ENCODE data around the gene ANK2. TPM values are rescaled to one million over a fixed set of nuclear protein-coding genes. Genes with fewer than 3 reads are reported as not detected.
"Not testable (repeated sequence)": the region's sequence is repeated elsewhere in the genome, so short reads cannot be mapped to it uniquely, and the experiment has no call there.

Gene ANK2
- total RNA-seq, 1 donor from 2014 or later: 77.8 TPM

GRCh38 chr4:113060853-113061252, 11.4 kb downstream of the ANK2 start:
- H3K27ac ChIP-seq (ENCODE audit: low read depth, low read length): no peak overlapping the region
- TF ChIP-seq EZH2 (IDR thresholded peaks at IDR 0.05; ENCODE audit: insufficient read depth, low read length) (no peak), CTCF (IDR thresholded peaks at IDR 0.05; ENCODE audit: insufficient read depth, low read depth, low read length) (no peak)
- Mint-ChIP-seq H3K4me1 (ENCODE audit: low read depth, unreplicated experiment) (peaks cover 11% of the 10 kb centered on the region), H3K4me3 (ENCODE audit: unreplicated experiment) (no peak overlapping the region), H3K9me3 (ENCODE audit: unreplicated experiment) (no peaks in the 10 kb centered on the region), H3K27me3 (ENCODE audit: low read depth, unreplicated experiment) (no peaks in the 10 kb centered on the region), H3K27ac (ENCODE audit: unreplicated experiment) (no peak overlapping the region), H3K36me3 (ENCODE audit: low read depth, unreplicated experiment) (no peaks in the 10 kb centered on the region)
- H3K4me2 ChIP-seq (ENCODE audit: low read length): no peak overlapping the region
- H3K4me1 ChIP-seq (ENCODE audit: insufficient read depth, low read length): peaks cover 3% of the 10 kb centered on the region
- no peaks in the 10 kb centered on the region for H3K27me3 ChIP-seq (ENCODE audit: insufficient read depth, low read length)
- H3K36me3 ChIP-seq (ENCODE audit: insufficient read depth, low read length): no peaks in the 10 kb centered on the region
- no peak for FAIRE-seq
- H4K20me1 ChIP-seq (ENCODE audit: insufficient read depth, low read length): no peaks in the 10 kb centered on the region
- no peak overlapping the region for H3K9ac ChIP-seq (ENCODE audit: low read length)
- no peak overlapping the region for H3K4me3 ChIP-seq (ENCODE audit: insufficient read depth, low read depth, low read length)
- DNase-seq (ENCODE audit: low read depth): no peak
- no peaks in the 10 kb centered on the region for H3K79me2 ChIP-seq (ENCODE audit: insufficient read depth, low read length)
- H3K9me3 ChIP-seq (ENCODE audit: insufficient read depth, low read depth, low read length): no peaks in the 10 kb centered on the region
- no peak overlapping the region for H2AFZ ChIP-seq (ENCODE audit: low read depth, low read length)

- Histone ChIP-seq H3K79me2 (ENCODE audit: insufficient read depth, low read length) (no peaks in the 10 kb centered on the region), H3K4me3 (ENCODE audit: insufficient read depth, low read depth, low read length) (no peak overlapping the region), H2AFZ (ENCODE audit: low read depth, low read length) (no peak overlapping the region), H3K9ac (ENCODE audit: low read length) (no peak overlapping the region), H4K20me1 (ENCODE audit: insufficient read depth, low read length) (no peaks in the 10 kb centered on the region), H3K9me3 (ENCODE audit: insufficient read depth, low read depth, low read length) (no peaks in the 10 kb centered on the region), H3K27me3 (ENCODE audit: insufficient read depth, low read length) (no peaks in the 10 kb centered on the region), H3K27ac (ENCODE audit: low read depth, low read length) (no peak overlapping the region), H3K4me1 (ENCODE audit: insufficient read depth, low read length) (no peaks in the 10 kb centered on the region), H3K36me3 (ENCODE audit: insufficient read depth, low read length) (no peaks in the 10 kb centered on the region), H3K4me2 (ENCODE audit: low read length) (no peak overlapping the region)
- DNase-seq (ENCODE audit: low read depth) (no peak), FAIRE-seq (no peak)
- Mint-ChIP-seq H3K27me3 (ENCODE audit: low read depth, unreplicated experiment) (no peaks in the 10 kb centered on the region), H3K36me3 (ENCODE audit: low read depth, unreplicated experiment) (no peaks in the 10 kb centered on the region), H3K4me3 (ENCODE audit: unreplicated experiment) (no peak overlapping the region), H3K4me1 (ENCODE audit: low read depth, unreplicated experiment) (no peaks in the 10 kb centered on the region), H3K27ac (ENCODE audit: unreplicated experiment) (no peak overlapping the region), H3K9me3 (ENCODE audit: unreplicated experiment) (no peaks in the 10 kb centered on the region)
- TF ChIP-seq CTCF (IDR thresholded peaks at IDR 0.05; ENCODE audit: insufficient read depth, low read depth, low read length): no peak
- no peak for TF ChIP-seq EZH2 (IDR thresholded peaks at IDR 0.05; ENCODE audit: insufficient read depth, low read length)
These were observed 14.8 kb downstream of the ANK2 start for GRCh38 chr4:113064244-113064643.

GRCh38 chr4:113065629-113066028, 16.2 kb downstream of the ANK2 start:
- Histone ChIP-seq H3K9ac (ENCODE audit: low read length) (no peak overlapping the region), H3K79me2 (ENCODE audit: insufficient read depth, low read length) (no peaks in the 10 kb centered on the region), H3K9me3 (ENCODE audit: insufficient read depth, low read depth, low read length) (no peaks in the 10 kb centered on the region), H4K20me1 (ENCODE audit: insufficient read depth, low read length) (no peaks in the 10 kb centered on the region), H3K27me3 (ENCODE audit: insufficient read depth, low read length) (no peaks in the 10 kb centered on the region), H3K36me3 (ENCODE audit: insufficient read depth, low read length) (no peaks in the 10 kb centered on the region), H3K4me3 (ENCODE audit: insufficient read depth, low read depth, low read length) (no peak overlapping the region), H3K4me2 (ENCODE audit: low read length) (no peak overlapping the region), H2AFZ (ENCODE audit: low read depth, low read length) (no peak overlapping the region), H3K4me1 (ENCODE audit: insufficient read depth, low read length) (no peaks in the 10 kb centered on the region), H3K27ac (ENCODE audit: low read depth, low read length) (no peak overlapping the region)
- Mint-ChIP-seq H3K4me3 (ENCODE audit: unreplicated experiment) (no peak overlapping the region), H3K4me1 (ENCODE audit: low read depth, unreplicated experiment) (peaks cover 4% of the 10 kb centered on the region), H3K36me3 (ENCODE audit: low read depth, unreplicated experiment) (no peaks in the 10 kb centered on the region), H3K27ac (ENCODE audit: unreplicated experiment) (no peak overlapping the region), H3K27me3 (ENCODE audit: low read depth, unreplicated experiment) (no peaks in the 10 kb centered on the region), H3K9me3 (ENCODE audit: unreplicated experiment) (no peaks in the 10 kb centered on the region)
- no peak for DNase-seq (ENCODE audit: low read depth)
- FAIRE-seq: no peak
- TF ChIP-seq EZH2 (IDR thresholded peaks at IDR 0.05; ENCODE audit: insufficient read depth, low read length) (no peak), CTCF (IDR thresholded peaks at IDR 0.05; ENCODE audit: insufficient read depth, low read depth, low read length) (no peak)

- not testable (repeated sequence) for H3K4me3 Mint-ChIP-seq (ENCODE audit: unreplicated experiment); H3K27ac ChIP-seq (ENCODE audit: low read depth, low read length); H3K27me3 ChIP-seq (ENCODE audit: insufficient read depth, low read length); H3K79me2 ChIP-seq (ENCODE audit: insufficient read depth, low read length); H2AFZ ChIP-seq (ENCODE audit: low read depth, low read length); H3K36me3 ChIP-seq (ENCODE audit: insufficient read depth, low read length); H3K27ac Mint-ChIP-seq (ENCODE audit: unreplicated experiment); H4K20me1 ChIP-seq (ENCODE audit: insufficient read depth, low read length); H3K9ac ChIP-seq (ENCODE audit: low read length); H3K9me3 Mint-ChIP-seq (ENCODE audit: unreplicated experiment); H3K36me3 Mint-ChIP-seq (ENCODE audit: low read depth, unreplicated experiment); H3K4me1 ChIP-seq (ENCODE audit: insufficient read depth, low read length); H3K9me3 ChIP-seq (ENCODE audit: insufficient read depth, low read depth, low read length); FAIRE-seq; H3K4me3 ChIP-seq (ENCODE audit: insufficient read depth, low read depth, low read length); H3K27me3 Mint-ChIP-seq (ENCODE audit: low read depth, unreplicated experiment); H3K4me1 Mint-ChIP-seq (ENCODE audit: low read depth, unreplicated experiment); H3K4me2 ChIP-seq (ENCODE audit: low read length); DNase-seq (ENCODE audit: low read depth)
These were observed 19.3 kb downstream of the ANK2 start for GRCh38 chr4:113068771-113069170.

Measured in astrocyte (in vitro differentiated cells and primary cell).